HPDE6-E6E7 (cell line): ENCODE measurements around the gene FAIM2.

Experiments used
- DNase-seq: peaks from one replicate; pipeline ENCODE4 v3.0.0; 2011; ENCODE audit warnings: missing footprints; ENCODE audit errors: extremely low spot score

The FAIM2 gene

GRCh38 chr12:49917788-49918173 lies 14.1 kb upstream of the FAIM2 start:
- no peak for DNase-seq

GRCh38 chr12:49917166-49917787 lies 13.6 kb upstream of the FAIM2 start:
- DNase-seq: no peak

- DNase-seq: no peak
Measured at GRCh38 chr12:49916129-49916919, 12.6 kb upstream of the FAIM2 start.

GRCh38 chr12:49912345-49913255 lies 8.9 kb upstream of the FAIM2 start:
- no peak for DNase-seq

GRCh38 chr12:49911213-49911605 lies 7.5 kb upstream of the FAIM2 start:
- DNase-seq: no peak

- DNase-seq: no peak
Measured at GRCh38 chr12:49910331-49911212, 6.9 kb upstream of the FAIM2 start.

- peak; percentile 79 for DNase-seq
Measured at GRCh38 chr12:49909826-49910225, 6.1 kb upstream of the FAIM2 start.

- DNase-seq: no peak
Measured at GRCh38 chr12:49909356-49909755, 5.7 kb upstream of the FAIM2 start.

GRCh38 chr12:49907352-49907751 lies 3.7 kb upstream of the FAIM2 start:
- no peak for DNase-seq

- no peak for DNase-seq
Measured at GRCh38 chr12:49905718-49906314, 2.1 kb upstream of the FAIM2 start.

GRCh38 chr12:49904601-49905000 lies 901 bp upstream of the FAIM2 start:
- DNase-seq: no peak

GRCh38 chr12:49903351-49903699 lies 375 bp downstream of the FAIM2 start:
- DNase-seq: no peak

- no peak for DNase-seq
Measured at GRCh38 chr12:49902399-49903350, 1.0 kb downstream of the FAIM2 start.

- no peak for DNase-seq
Measured at GRCh38 chr12:49901986-49902385, 1.7 kb downstream of the FAIM2 start.

GRCh38 chr12:49901026-49901425 lies 2.7 kb downstream of the FAIM2 start:
- no peak for DNase-seq

GRCh38 chr12:49900371-49900770 lies 3.3 kb downstream of the FAIM2 start:
- no peak for DNase-seq

GRCh38 chr12:49899921-49900320 lies 3.8 kb downstream of the FAIM2 start:
- DNase-seq: no peak

GRCh38 chr12:49899286-49899843 lies 4.3 kb downstream of the FAIM2 start:
- DNase-seq: no peak

- no peak for DNase-seq
Measured at GRCh38 chr12:49897276-49897675, 6.4 kb downstream of the FAIM2 start.

GRCh38 chr12:49895773-49896172 lies 7.9 kb downstream of the FAIM2 start:
- DNase-seq: no peak
